Heart left ventricle (tissue), 13 donors: Measurements from ENCODE around the gene MN1.

ENCODE experiments used
- CTCF ChIP-seq, 12 donors: fragments of 200-600 bp; sonication (generic) in 4 of 12; IDR thresholded peaks; one replicate each; pipeline versions ENCODE4 v1.5.0 to v1.8.0; 2018 to 2022; ENCODE audit warnings: antibody characterized with exemption in 12 of 12, mild to moderate bottlenecking in 5 of 12
- POLR2A ChIP-seq, 2 donors: fragments of 450-650 bp; IDR thresholded peaks; one replicate each; pipeline ENCODE4 v1.6.1; 2017; ENCODE audit warnings: antibody characterized with exemption in 2 of 2, mild to moderate bottlenecking in 2 of 2, moderate library complexity in 2 of 2
- donor health status: ischemic (EF 13 %, LVEDD 7.1; RV severe dilation, severe dysfunction).
- donor health status: DM: no; HTN: yes; CAD: no.
- donor health status: DM: no; HTN: no; CAD: no.
- donor health status: ischemic (EF 25% LVEDD 6.9; RV normal size, moderate dysfunction).
- donor health status: ischemic (EF 25% LVEDD 5.7; RV mildly dilated, moderate dysfunction).
- donor health status: ischemic (EF 35%, LVEDD 5.7; RV mildly dilated, moderate dysfunction).
- donor health status: nonischemic (EF 11% LVEDD 7.7; RV severe dilation, severe dysfunction).
- donor health status: DM: yes; HTN: yes; CAD: no.
- donor health status: PGD.
- donor health status: ischemic (EF 29% LVEDD 5.4; RV normal size, mild dysfunction).
- donor health status: nonischemic (EF 23%, LVEDD 6.1; RV moderate dilation, normal function).

- TF ChIP-seq CTCF (IDR thresholded peaks at IDR 0.05) (no peak), POLR2A (IDR thresholded peaks at IDR 0.05) (no peak)
These were observed 50.8 kb downstream of the MN1 start for GRCh38 chr22:27750584-27751265.
